ENCODE measurements around the gene WDR37.

Gene WDR37

DNA sequence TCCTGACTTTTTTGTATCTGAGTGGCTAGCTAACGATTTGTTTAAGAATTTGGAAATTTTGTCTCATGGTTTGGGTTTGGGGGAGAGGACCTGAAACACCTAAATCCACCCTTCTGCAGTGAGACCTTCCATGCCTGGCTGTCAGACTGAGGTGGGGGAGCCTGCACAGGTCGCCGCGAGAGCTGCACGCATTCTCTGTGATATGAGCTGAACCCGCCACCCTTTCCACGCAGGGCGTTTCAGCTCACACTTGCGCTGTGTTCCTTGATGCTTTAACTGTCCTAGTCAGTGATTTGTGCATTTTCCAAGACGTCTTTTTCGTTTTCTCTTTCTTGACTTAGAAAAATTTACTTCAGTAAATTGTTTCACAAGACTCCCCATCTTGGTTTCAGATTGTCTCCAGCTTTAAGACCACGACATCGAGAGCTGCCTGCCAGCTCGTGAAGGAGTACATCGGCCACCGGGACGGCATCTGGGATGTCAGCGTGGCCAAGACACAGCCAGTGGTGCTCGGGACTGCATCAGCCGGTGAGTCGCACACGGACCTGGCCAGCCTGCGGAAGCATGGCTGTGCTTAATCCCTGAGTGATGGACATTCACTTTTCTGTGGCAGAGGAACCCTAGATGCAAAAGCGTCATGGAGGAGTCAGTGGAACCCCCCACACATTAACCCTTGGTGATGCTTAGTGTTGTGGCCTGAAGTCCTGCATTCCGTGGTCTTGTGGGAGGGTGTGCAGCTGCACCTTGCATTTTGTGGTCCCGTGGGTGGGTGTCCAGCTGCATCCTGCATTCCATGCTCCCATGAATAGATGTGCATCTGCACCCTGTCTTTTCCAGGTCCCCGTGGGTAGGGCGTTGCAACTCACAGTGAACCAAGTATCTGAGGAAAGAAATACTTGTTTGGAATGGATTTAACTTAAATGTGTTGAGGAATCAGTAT, 28.1 kb downstream of the WDR37 start:
- no peak overlapping the region for H3K4me3 ChIP-seq (replicated peaks in 1 of 2; ENCODE audit: low read depth in 2 of 2, low read length in 2 of 2)
- no peak for DNase-seq (ENCODE audit: low read depth in 2 of 2)
- TF ChIP-seq, protein P1, sequence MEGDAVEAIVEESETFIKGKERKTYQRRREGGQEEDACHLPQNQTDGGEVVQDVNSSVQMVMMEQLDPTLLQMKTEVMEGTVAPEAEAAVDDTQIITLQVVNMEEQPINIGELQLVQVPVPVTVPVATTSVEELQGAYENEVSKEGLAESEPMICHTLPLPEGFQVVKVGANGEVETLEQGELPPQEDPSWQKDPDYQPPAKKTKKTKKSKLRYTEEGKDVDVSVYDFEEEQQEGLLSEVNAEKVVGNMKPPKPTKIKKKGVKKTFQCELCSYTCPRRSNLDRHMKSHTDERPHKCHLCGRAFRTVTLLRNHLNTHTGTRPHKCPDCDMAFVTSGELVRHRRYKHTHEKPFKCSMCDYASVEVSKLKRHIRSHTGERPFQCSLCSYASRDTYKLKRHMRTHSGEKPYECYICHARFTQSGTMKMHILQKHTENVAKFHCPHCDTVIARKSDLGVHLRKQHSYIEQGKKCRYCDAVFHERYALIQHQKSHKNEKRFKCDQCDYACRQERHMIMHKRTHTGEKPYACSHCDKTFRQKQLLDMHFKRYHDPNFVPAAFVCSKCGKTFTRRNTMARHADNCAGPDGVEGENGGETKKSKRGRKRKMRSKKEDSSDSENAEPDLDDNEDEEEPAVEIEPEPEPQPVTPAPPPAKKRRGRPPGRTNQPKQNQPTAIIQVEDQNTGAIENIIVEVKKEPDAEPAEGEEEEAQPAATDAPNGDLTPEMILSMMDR (IDR thresholded peaks at IDR 0.05; ENCODE audit: low read depth, low read length): no peak

DNA sequence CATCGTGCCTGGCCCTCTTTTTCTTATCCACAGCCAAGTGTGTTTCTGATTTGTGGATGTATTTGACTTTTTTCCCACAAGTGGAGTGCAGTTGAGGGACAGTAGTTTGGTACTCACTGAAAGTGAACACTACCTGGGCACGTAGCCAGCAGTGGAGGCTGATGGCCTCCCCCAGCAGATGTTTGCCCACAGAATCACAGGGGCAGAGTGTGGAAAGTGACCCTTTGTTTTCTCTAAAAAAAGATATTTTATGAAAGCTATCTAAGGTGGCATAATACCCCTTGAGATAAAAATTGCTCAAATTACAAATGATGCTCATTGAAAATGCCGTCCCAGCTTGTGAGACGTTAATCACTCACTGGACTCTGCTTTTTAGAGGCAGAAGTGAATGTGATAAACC, 29.1 kb downstream of the WDR37 start:
- peak in 1 of 2 donors; percentile 8 for DNase-seq (ENCODE audit: low read depth in 2 of 2)
- H3K4me3 ChIP-seq (replicated peaks in 1 of 2; ENCODE audit: low read depth in 2 of 2, low read length in 2 of 2): no peak overlapping the region
- TF ChIP-seq, protein P1 (IDR thresholded peaks at IDR 0.05; ENCODE audit: low read depth, low read length): no peak

DNA sequence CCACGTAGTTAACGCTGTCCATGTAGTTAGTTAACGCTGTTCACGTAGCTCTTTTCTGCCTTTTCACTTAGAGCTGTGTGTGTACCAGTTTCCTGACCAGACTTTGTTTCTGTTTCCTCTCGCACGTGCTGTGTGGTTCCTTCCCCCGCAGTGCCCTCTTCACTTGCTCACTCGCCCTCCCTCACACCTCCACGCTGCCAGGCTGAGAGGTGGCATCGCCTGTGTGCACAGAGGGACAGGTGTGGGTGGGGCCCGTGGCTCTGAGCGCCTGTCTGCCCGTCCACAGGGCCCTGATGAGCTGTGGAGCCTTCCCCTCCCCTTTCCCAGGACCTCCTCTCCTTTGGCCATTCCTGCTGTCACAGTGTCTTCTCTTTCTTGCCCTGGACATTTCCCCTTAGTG, 30.6 kb downstream of the WDR37 start:
- H3K4me3 ChIP-seq (replicated peaks in 1 of 2; ENCODE audit: low read depth in 2 of 2, low read length in 2 of 2): no peak overlapping the region
- TF ChIP-seq, protein P1 (IDR thresholded peaks at IDR 0.05; ENCODE audit: low read depth, low read length): no peak
- DNase-seq (ENCODE audit: low read depth in 2 of 2): no peak

DNA sequence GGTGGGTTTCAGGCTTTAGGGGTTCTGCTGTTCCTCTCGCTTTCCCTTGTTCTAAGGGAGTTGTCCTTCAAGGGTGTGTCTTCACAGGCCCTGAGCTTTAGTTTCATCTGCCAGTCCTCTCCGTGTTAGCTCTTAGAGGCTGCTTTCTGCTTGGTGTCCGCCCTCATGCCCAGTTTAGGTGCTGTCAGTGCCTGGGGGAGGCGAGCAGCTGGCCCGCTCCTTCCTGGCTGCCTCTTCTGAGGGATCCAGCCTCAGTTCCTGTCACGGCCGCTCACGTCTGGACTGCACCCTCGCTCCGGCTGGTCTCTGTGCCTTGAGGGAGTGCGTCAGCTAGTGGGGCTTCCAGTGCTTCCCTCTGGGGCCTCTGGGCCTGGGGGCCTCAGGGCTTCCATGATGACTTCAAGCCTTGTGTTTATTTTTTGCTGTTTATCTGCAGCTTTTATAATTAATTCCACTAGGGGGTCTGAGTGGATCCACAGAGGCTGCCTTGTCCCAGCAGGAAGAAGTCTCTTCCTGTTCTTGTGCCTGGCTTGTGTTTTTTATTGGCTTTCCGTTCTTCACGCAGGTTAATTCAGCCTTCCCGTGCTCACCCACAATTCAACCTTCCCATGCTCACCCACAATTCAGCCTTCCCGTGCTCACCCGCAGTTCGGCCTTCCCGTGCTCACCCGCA, 33.0 kb downstream of the WDR37 start:
- H3K4me3 ChIP-seq (replicated peaks in 1 of 2; ENCODE audit: low read depth in 2 of 2, low read length in 2 of 2): no peak overlapping the region
- TF ChIP-seq, protein P1 (IDR thresholded peaks at IDR 0.05; ENCODE audit: low read depth, low read length): no peak
- DNase-seq (ENCODE audit: low read depth in 2 of 2): no peak

DNA sequence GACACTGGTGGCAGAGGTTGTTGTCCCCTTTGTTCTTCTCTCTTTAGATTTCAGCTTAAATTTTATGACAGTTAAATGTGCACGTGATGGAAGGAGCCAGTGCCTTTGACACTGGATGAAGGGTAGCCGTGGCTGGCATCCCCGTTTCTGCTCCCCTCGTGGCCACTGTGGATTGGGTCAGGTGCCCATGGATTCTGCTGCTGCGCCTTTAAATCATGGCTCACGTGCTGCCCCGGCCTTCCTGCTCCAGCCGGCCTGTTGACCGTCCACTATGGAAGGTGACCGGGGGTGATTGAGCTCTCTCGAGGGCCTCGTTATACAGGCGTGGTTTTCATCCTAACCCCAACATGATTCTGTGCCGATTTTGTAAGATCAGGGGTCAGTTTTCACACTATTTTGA, 34.5 kb downstream of the WDR37 start:
- no peak for DNase-seq (ENCODE audit: low read depth in 2 of 2)
- H3K4me3 ChIP-seq (replicated peaks in 1 of 2; ENCODE audit: low read depth in 2 of 2, low read length in 2 of 2): no peak overlapping the region
- TF ChIP-seq, protein P1 (IDR thresholded peaks at IDR 0.05; ENCODE audit: low read depth, low read length): no peak

DNA sequence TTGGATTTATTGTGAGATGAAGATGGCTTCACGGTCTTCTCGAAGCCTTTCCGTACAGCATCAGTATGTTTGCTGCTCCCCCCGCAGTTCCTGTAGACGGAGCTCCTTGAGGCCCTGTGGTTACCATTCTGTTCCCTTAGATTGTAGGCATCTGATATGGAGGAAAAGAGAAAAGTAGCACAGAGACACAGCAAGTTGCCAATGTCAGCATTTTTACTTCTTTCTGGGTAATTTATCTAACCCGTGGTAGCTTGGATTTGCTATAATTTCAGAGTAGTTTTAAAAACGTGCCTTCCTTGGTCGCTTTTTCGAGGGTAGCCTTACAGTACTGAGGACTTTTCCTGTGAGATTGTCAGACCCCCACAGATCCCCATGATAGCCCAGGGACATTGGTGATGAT, 37.5 kb downstream of the WDR37 start:
- TF ChIP-seq, protein P1 (IDR thresholded peaks at IDR 0.05; ENCODE audit: low read depth, low read length): no peak
- no peak for DNase-seq (ENCODE audit: low read depth in 2 of 2)
- H3K4me3 ChIP-seq (replicated peaks in 1 of 2; ENCODE audit: low read depth in 2 of 2, low read length in 2 of 2): no peak overlapping the region
